Chondrocyte (in vitro differentiated cells): ENCODE data around the gene CTH. TPM values are rescaled to one million over a fixed set of nuclear protein-coding genes. Genes with fewer than 3 reads are reported as not detected.
A peak's percentile ranks its signal among the peaks of the same experiment; 100 is the strongest.
"Not testable (repeated sequence)": the region's sequence is repeated elsewhere in the genome, so short reads cannot be mapped to it uniquely, and the experiment has no call there.

Experiments
- DNase-seq: peaks from one replicate; pipeline ENCODE4 v3.0.0; 2021; ENCODE audit warnings: mixed read lengths, low spot score
- H3K27ac Mint-ChIP-seq: one replicate; pipeline ENCODE4 v1.8.0; 2021; ENCODE audit warnings: mild to moderate bottlenecking, moderate library complexity, mixed read lengths; ENCODE audit not compliant: unreplicated experiment
- H3K27me3 Mint-ChIP-seq: 2 replicates; pipeline ENCODE4 v1.8.0; 2021; ENCODE audit warnings: low read depth, mixed read lengths
- H3K36me3 Mint-ChIP-seq: 2 replicates; pipeline ENCODE4 v1.8.0; 2021; ENCODE audit warnings: low read depth, mixed read lengths
- H3K4me1 Mint-ChIP-seq: 2 replicates; pipeline ENCODE4 v1.8.0; 2021; ENCODE audit warnings: low read depth, mild to moderate bottlenecking, mixed read lengths
- H3K4me3 Mint-ChIP-seq: one replicate; pipeline ENCODE4 v1.8.0; 2021; ENCODE audit warnings: mild to moderate bottlenecking, moderate library complexity, mixed read lengths; ENCODE audit not compliant: unreplicated experiment
- H3K9me3 Mint-ChIP-seq: 2 replicates; pipeline ENCODE4 v1.8.0; 2021; ENCODE audit warnings: low read depth, mixed read lengths
- CTCF ChIP-seq: fragments of 200-600 bp; sonication (generic); IDR thresholded peaks from 2 replicates; pipeline ENCODE4 v1.5.0; 2021; ENCODE audit warnings: antibody characterized with exemption, mild to moderate bottlenecking, moderate library complexity
- total RNA-seq: library from RNA; stranded (reverse); gene quantifications from 3 replicates; pipeline ENCODE4 v1.2.1, GENCODE V29; 2021

The CTH gene
- total RNA-seq, 1 donor from 2014 or later: 14.9 TPM

- no peaks in the 10 kb centered on the region for H3K27me3 Mint-ChIP-seq
- H3K4me1 Mint-ChIP-seq: peaks cover 22% of the 10 kb centered on the region
- H3K36me3 Mint-ChIP-seq: no peaks in the 10 kb centered on the region
- H3K4me3 Mint-ChIP-seq: no peak overlapping the region
- H3K9me3 Mint-ChIP-seq: no peaks in the 10 kb centered on the region
- no peak overlapping the region for H3K27ac Mint-ChIP-seq
- no peak for TF ChIP-seq CTCF
- no peak for DNase-seq
Measured at GRCh38 chr1:70409136-70409535, 1.9 kb upstream of the CTH start.

GRCh38 chr1:70411360-70411844, 334 bp downstream of the CTH start:
- Mint-ChIP-seq H3K27ac (peak overlapping the region; percentile 98), H3K9me3 (no peaks in the 10 kb centered on the region), H3K4me3 (peak overlapping the region; percentile 93), H3K4me1 (peaks cover 22% of the 10 kb centered on the region), H3K27me3 (no peaks in the 10 kb centered on the region), H3K36me3 (no peaks in the 10 kb centered on the region)
- DNase-seq: no peak
- TF ChIP-seq CTCF: peak; percentile 11

GRCh38 chr1:70415882-70416281, 4.8 kb downstream of the CTH start:
- H3K36me3 Mint-ChIP-seq: peaks cover 4% of the 10 kb centered on the region
- H3K4me3 Mint-ChIP-seq: no peak overlapping the region
- H3K27me3 Mint-ChIP-seq: no peaks in the 10 kb centered on the region
- H3K4me1 Mint-ChIP-seq: peaks cover 15% of the 10 kb centered on the region
- no peak for DNase-seq
- H3K9me3 Mint-ChIP-seq: no peaks in the 10 kb centered on the region
- H3K27ac Mint-ChIP-seq: no peak overlapping the region
- TF ChIP-seq CTCF: no peak

- H3K36me3 Mint-ChIP-seq, H3K4me1 Mint-ChIP-seq, H3K9me3 Mint-ChIP-seq, H3K27me3 Mint-ChIP-seq, DNase-seq, H3K4me3 Mint-ChIP-seq, H3K27ac Mint-ChIP-seq: not testable (repeated sequence)
Measured at GRCh38 chr1:70418973-70419734, 8.1 kb downstream of the CTH start.

GRCh38 chr1:70420320-70420719, 9.3 kb downstream of the CTH start:
- Mint-ChIP-seq H3K27me3 (no peaks in the 10 kb centered on the region), H3K27ac (no peak overlapping the region), H3K9me3 (no peaks in the 10 kb centered on the region), H3K4me3 (no peak overlapping the region), H3K36me3 (peaks cover 6% of the 10 kb centered on the region), H3K4me1 (no peaks in the 10 kb centered on the region)
- DNase-seq: no peak
- TF ChIP-seq CTCF: no peak
